ENCODE measurements around the gene CCSAP.

Gene CCSAP

DNA sequence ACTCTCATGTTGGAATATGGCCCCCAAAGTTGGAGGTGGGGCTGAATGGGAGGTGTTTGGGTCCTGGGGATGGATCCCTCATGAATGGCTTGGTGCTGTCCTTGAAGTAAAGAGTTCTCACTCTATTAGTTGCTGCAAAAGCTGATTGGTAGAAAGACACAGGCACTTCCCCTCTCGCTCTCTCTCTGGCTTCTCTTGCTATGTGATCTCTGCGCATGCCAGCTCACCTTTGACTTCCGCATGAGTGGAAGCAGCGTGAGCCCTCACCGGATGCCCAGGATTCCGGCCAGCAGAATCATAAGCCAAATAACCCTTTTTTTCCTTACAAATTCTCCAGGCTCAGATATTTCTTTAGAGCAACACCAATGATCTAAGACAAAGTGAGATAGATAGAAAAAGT is 20.9 kb upstream of the CCSAP start:
- no peak for DNase-seq (ENCODE audit: low read depth)
- no peak overlapping the region for H3K4me3 ChIP-seq (ENCODE audit: low read depth, low read length)
- TF ChIP-seq, protein P1, sequence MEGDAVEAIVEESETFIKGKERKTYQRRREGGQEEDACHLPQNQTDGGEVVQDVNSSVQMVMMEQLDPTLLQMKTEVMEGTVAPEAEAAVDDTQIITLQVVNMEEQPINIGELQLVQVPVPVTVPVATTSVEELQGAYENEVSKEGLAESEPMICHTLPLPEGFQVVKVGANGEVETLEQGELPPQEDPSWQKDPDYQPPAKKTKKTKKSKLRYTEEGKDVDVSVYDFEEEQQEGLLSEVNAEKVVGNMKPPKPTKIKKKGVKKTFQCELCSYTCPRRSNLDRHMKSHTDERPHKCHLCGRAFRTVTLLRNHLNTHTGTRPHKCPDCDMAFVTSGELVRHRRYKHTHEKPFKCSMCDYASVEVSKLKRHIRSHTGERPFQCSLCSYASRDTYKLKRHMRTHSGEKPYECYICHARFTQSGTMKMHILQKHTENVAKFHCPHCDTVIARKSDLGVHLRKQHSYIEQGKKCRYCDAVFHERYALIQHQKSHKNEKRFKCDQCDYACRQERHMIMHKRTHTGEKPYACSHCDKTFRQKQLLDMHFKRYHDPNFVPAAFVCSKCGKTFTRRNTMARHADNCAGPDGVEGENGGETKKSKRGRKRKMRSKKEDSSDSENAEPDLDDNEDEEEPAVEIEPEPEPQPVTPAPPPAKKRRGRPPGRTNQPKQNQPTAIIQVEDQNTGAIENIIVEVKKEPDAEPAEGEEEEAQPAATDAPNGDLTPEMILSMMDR (IDR thresholded peaks at IDR 0.05; ENCODE audit: low read depth, low read length), result no peak

DNA sequence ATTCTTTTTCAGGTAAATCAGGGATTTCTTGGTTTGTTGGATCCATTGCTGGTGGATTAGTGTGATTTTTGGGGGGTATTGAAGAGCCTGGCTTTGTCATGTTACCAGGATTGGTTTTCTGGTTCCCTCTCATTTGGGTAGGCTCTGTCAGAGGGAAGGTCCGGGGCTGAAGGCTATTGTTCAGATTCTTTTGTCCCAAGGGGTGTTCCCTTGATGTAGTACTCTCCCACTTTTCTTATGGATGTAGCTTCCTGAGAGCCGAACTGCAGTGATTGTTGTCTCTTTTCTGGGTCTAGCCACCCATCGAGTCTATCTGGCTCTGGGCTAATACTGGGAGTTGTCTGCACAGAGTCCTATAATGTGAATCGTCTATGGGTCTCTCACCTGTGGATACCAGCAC is 17.6 kb upstream of the CCSAP start:
- H3K4me3 ChIP-seq (ENCODE audit: low read depth, low read length), result no peak overlapping the region
- TF ChIP-seq, protein P2, sequence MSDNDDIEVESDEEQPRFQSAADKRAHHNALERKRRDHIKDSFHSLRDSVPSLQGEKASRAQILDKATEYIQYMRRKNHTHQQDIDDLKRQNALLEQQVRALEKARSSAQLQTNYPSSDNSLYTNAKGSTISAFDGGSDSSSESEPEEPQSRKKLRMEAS (IDR thresholded peaks at IDR 0.05; ENCODE audit: low read depth, low read length), result no peak
- no peak for TF ChIP-seq MYC (IDR thresholded peaks at IDR 0.05; ENCODE audit: low read depth, low read length)
- no peak for TF ChIP-seq POLR2A (IDR thresholded peaks at IDR 0.05; ENCODE audit: extremely low read depth, insufficient read length)
- TF ChIP-seq, protein P1 (IDR thresholded peaks at IDR 0.05; ENCODE audit: low read depth, low read length), result no peak
- no peak for DNase-seq (ENCODE audit: low read depth)

DNA sequence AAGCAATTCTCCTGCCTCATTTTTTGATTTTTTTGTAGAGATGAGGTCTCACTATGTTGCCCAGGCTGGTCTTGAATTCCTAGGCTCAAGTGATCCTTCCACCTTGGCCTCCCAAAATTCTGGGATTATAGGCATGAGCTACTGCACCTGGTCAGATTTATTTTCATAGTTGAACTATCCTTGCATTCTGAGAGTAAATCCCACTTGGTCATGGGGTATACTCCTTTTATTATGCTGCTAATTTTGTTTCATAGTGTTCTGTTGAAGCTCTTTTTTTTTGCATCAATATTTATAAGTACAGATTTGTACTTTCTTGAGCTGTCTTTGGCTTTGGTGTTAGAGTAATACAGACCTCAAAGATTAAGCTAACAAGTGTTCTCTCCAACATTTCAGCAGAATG is 12.8 kb upstream of the CCSAP start:
- DNase-seq (ENCODE audit: low read depth), result no peak
- TF ChIP-seq POLR2A (IDR thresholded peaks at IDR 0.05; ENCODE audit: extremely low read depth, insufficient read length), result no peak
- TF ChIP-seq MYC (IDR thresholded peaks at IDR 0.05; ENCODE audit: low read depth, low read length), result no peak
- TF ChIP-seq, protein P1 (IDR thresholded peaks at IDR 0.05; ENCODE audit: low read depth, low read length), result no peak
- TF ChIP-seq, protein P2 (IDR thresholded peaks at IDR 0.05; ENCODE audit: low read depth, low read length), result no peak
- H3K4me3 ChIP-seq (ENCODE audit: low read depth, low read length), result no peak overlapping the region

DNA sequence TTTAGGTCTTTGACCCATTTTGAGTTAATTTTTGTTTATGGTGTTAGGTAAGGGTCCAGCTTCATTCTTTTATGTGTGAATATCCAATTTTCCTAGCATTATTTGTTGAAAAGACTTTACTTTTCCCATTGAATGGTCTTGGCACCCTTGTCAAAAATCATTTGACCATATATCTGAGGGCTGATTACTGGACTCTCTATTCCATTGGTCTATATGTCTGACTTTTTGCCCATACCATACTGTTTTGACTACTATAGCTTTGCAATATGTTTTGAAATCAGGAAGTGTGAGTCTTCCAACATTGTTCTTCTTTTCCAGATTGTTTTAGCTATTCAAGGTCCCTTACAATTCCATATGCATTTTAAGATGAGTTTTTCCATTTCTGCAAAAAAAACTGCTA is 11.4 kb upstream of the CCSAP start:
- DNase-seq (ENCODE audit: low read depth), result no peak
- H3K4me3 ChIP-seq (ENCODE audit: low read depth, low read length), result no peak overlapping the region
- TF ChIP-seq, protein P2 (IDR thresholded peaks at IDR 0.05; ENCODE audit: low read depth, low read length), result no peak
- TF ChIP-seq POLR2A (IDR thresholded peaks at IDR 0.05; ENCODE audit: extremely low read depth, insufficient read length) (no peak), MYC (IDR thresholded peaks at IDR 0.05; ENCODE audit: low read depth, low read length) (no peak)
- TF ChIP-seq, protein P1 (IDR thresholded peaks at IDR 0.05; ENCODE audit: low read depth, low read length), result no peak

DNA sequence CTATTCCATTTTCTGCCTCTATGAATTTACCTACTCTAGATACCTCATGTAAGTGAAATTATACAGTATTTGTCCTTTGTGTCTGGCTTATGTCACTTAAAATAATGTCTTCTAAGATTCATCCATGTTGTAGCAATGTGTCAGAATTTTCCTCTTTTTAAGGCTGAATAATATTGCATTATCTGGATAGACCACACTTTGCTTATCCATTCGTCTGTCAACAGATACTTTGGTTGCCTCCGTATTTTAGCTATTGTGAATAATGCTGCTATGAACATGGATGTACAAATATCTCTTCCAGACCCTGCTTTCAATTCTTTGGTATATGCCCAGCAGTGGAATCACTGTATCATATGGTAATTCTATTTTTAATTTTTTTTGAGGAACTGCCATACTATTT is 10.1 kb upstream of the CCSAP start:
- no peak for TF ChIP-seq POLR2A (IDR thresholded peaks at IDR 0.05; ENCODE audit: extremely low read depth, insufficient read length)
- TF ChIP-seq, protein P2 (IDR thresholded peaks at IDR 0.05; ENCODE audit: low read depth, low read length), result no peak
- TF ChIP-seq MYC (IDR thresholded peaks at IDR 0.05; ENCODE audit: low read depth, low read length), result no peak
- TF ChIP-seq, protein P1 (IDR thresholded peaks at IDR 0.05; ENCODE audit: low read depth, low read length), result no peak
- no peak overlapping the region for H3K4me3 ChIP-seq (ENCODE audit: low read depth, low read length)
- no peak for DNase-seq (ENCODE audit: low read depth)

Data from NB4 (cell line).